Urinary bladder (tissue), 4 donors: ENCODE results near the gene ZNF443. TPM values are rescaled to one million over a fixed set of nuclear protein-coding genes. Genes with fewer than 3 reads are reported as not detected.
"Not testable (repeated sequence)": the region's sequence is repeated elsewhere in the genome, so short reads cannot be mapped to it uniquely, and the experiment has no call there.

Experiments
- DNase-seq: peaks from one replicate; pipeline ENCODE4 v3.0.0-alpha.2; 2015; ENCODE audit errors: extremely low spot score
- H3K27ac ChIP-seq: one replicate; pipeline ENCODE4 v1.5.1; 2013; ENCODE audit warnings: low read depth, mild to moderate bottlenecking, moderate library complexity
- H3K36me3 ChIP-seq: one replicate; pipeline ENCODE4 v1.6.1; 2013; ENCODE audit warnings: mild to moderate bottlenecking, moderate library complexity; ENCODE audit not compliant: insufficient read depth
- H3K4me1 ChIP-seq: one replicate; pipeline ENCODE4 v1.6.1; 2013; ENCODE audit warnings: mild to moderate bottlenecking, moderate library complexity; ENCODE audit not compliant: insufficient read depth
- H3K4me3 ChIP-seq: one replicate; pipeline ENCODE4 v1.5.1; 2013; ENCODE audit warnings: low read depth, low read length
- WGBS: extraction: QIAGEN DNeasy Blood & Tissue Kit; methylation state at CpG from one replicate; pipeline ENCODE4 v1.1.7; 2013; 5-methylcytosine and 5-hydroxymethylcytosine counted together
- polyA plus RNA-seq: library from polyadenylated mRNA; stranded (reverse); fragments of 200-250 nt; gene quantifications from one replicate; pipeline ENCODE4 v1.2.3, GENCODE V29; 2013
- total RNA-seq: library from RNA; depleted of rRNA; stranded (reverse); fragments of >200 nt; gene quantifications from one replicate; pipeline ENCODE4 v1.2.3, GENCODE V29; 2014
- donor health status: healthy with polysubstance abuse.
- donor health status: healthy.

ZNF443 gene
- total and polyA plus RNA-seq, 2 donors, result 2.7 to 12.8 TPM

- not testable (repeated sequence) for DNase-seq, H3K27ac ChIP-seq, H3K4me3 ChIP-seq, H3K36me3 ChIP-seq, H3K4me1 ChIP-seq
- 82% methylated on average over 2 of the region's 2 CpGs for whole genome bisulfite sequencing
Measured at GRCh38 chr19:12386365-12386764, 54.5 kb downstream of the ZNF443 start.

DNA sequence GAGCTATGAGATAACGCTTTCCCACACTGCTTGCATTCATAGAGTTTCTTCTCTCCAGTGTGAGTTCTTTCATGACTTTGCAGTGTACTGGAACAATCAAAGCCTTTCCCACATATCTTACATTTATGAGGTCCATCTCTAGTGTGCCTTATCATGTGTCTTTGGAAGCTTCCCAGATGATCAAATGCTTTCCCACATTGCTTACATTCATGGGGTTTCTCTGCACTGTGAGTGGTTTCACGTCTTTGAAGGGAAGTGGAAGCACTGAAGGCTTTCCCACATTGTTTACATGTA lies 60.4 kb downstream of the ZNF443 start:
- H3K4me3 ChIP-seq, result no peak overlapping the region
- no peak for DNase-seq
- no peaks in the 10 kb centered on the region for H3K4me1 ChIP-seq
- WGBS, result 48% methylated on average over 2 of the region's 2 CpGs
- no peak overlapping the region for H3K27ac ChIP-seq
- peaks cover 4% of the 10 kb centered on the region for H3K36me3 ChIP-seq

GRCh38 chr19:12379732-12380443 lies 60.9 kb downstream of the ZNF443 start:
- Histone ChIP-seq H3K4me3 (no peak overlapping the region), H3K4me1 (no peaks in the 10 kb centered on the region), H3K27ac (no peak overlapping the region), H3K36me3 (peaks cover 4% of the 10 kb centered on the region)
- DNase-seq, result no peak
- WGBS, result 84% methylated on average over 5 of the region's 5 CpGs

Other genes starting within 250 kb of the ZNF443 start
- gene ZNF44, start 146.1 kb downstream of the ZNF443 start, total RNA-seq, result 28.3 TPM
- gene ZNF44, start 146.1 kb downstream of the ZNF443 start, polyA plus RNA-seq, result 9.1 TPM
- 8.4 TPM for gene ZNF563, start 107.4 kb downstream of the ZNF443 start, total RNA-seq
- gene ZNF563, start 107.4 kb downstream of the ZNF443 start, polyA plus RNA-seq, result 3.5 TPM
- gene ZNF442, start 75.3 kb downstream of the ZNF443 start, total RNA-seq, result 13.4 TPM
- 3.8 TPM for gene ZNF442, start 75.3 kb downstream of the ZNF443 start, polyA plus RNA-seq
- 12.3 TPM for gene ZNF799, start 39.8 kb downstream of the ZNF443 start, total RNA-seq
- 4.4 TPM for gene ZNF799, start 39.8 kb downstream of the ZNF443 start, polyA plus RNA-seq
- 16.1 TPM for gene ZNF709, start 43.8 kb upstream of the ZNF443 start, total RNA-seq
- gene ZNF709, start 43.8 kb upstream of the ZNF443 start, polyA plus RNA-seq, result 1.1 TPM
- 25.0 TPM for gene ZNF564, start 110.5 kb upstream of the ZNF443 start, total RNA-seq
- gene ZNF564, start 110.5 kb upstream of the ZNF443 start, polyA plus RNA-seq, result 6.6 TPM
- gene ZNF490, start 169.8 kb upstream of the ZNF443 start, total RNA-seq, result 9.0 TPM
- 1.0 TPM for gene ZNF490, start 169.8 kb upstream of the ZNF443 start, polyA plus RNA-seq
- 38.3 TPM for gene ZNF791, start 169.9 kb upstream of the ZNF443 start, total RNA-seq
- 12.0 TPM for gene ZNF791, start 169.9 kb upstream of the ZNF443 start, polyA plus RNA-seq
- 31.1 TPM for gene MAN2B1, start 225.7 kb upstream of the ZNF443 start, total RNA-seq
- gene MAN2B1, start 225.7 kb upstream of the ZNF443 start, polyA plus RNA-seq, result 60.0 TPM
- gene WDR83, start 225.8 kb upstream of the ZNF443 start, total RNA-seq, result 5.1 TPM
- gene WDR83, start 225.8 kb upstream of the ZNF443 start, polyA plus RNA-seq, result 17.5 TPM
- gene DHPS, start 240.9 kb upstream of the ZNF443 start, total RNA-seq, result 29.9 TPM
- gene DHPS, start 240.9 kb upstream of the ZNF443 start, polyA plus RNA-seq, result 99.0 TPM
- gene GNG14, start 247.0 kb upstream of the ZNF443 start, total RNA-seq, result not detected
- gene GNG14, start 247.0 kb upstream of the ZNF443 start, polyA plus RNA-seq, result not detected